NCI-H82 (cell line): ENCODE measurements around the gene SCEL.
A peak's percentile ranks its signal among the peaks of the same experiment; 100 is the strongest.
"Not testable (repeated sequence)": the region's sequence is repeated elsewhere in the genome, so short reads cannot be mapped to it uniquely, and the experiment has no call there.

Experiments used
- DNase-seq: peaks from one replicate; lab custom pipeline; 2025; lab: John Stamatoyannopoulos, UW

SCEL gene, protein sequence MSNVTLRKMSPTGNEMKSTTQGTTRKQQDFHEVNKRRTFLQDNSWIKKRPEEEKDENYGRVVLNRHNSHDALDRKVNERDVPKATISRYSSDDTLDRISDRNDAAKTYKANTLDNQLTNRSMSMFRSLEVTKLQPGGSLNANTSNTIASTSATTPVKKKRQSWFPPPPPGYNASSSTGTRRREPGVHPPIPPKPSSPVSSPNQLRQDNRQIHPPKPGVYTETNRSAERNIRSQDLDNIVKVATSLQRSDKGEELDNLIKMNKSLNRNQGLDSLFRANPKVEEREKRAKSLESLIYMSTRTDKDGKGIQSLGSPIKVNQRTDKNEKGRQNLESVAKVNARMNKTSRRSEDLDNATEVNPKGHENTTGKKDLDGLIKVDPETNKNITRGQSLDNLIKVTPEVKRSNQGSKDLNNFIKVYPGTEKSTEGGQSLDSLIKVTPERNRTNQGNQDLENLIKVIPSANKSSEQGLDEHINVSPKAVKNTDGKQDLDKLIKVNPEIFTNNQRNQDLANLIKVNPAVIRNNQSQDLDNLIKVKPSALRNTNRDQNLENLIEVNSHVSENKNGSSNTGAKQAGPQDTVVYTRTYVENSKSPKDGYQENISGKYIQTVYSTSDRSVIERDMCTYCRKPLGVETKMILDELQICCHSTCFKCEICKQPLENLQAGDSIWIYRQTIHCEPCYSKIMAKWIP

DNA sequence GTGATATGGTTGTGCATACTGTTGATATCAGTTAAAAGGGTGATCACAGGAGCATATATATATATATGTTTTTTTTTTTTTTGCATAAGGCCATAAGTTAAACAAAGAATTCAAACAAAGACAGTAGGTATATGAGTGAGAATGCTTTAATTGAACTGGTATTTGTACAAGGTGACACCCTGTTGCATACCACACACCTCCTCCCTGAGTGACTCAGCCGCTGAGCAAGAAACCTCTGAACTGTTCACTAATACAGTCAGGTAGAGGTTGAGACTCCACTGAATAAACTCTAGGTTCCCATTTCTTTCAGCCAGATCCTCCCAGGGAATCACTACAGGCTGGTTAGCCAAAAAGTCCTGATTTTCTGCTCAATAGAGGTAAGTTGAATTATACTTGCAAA is at the start of gene SCEL:
Gene SCEL (plus strand): TSS at position 259 of the 400 bp plus-strand sequence. CDS start 20,170 bp downstream, outside the sequence.
- no peak for DNase-seq

DNA sequence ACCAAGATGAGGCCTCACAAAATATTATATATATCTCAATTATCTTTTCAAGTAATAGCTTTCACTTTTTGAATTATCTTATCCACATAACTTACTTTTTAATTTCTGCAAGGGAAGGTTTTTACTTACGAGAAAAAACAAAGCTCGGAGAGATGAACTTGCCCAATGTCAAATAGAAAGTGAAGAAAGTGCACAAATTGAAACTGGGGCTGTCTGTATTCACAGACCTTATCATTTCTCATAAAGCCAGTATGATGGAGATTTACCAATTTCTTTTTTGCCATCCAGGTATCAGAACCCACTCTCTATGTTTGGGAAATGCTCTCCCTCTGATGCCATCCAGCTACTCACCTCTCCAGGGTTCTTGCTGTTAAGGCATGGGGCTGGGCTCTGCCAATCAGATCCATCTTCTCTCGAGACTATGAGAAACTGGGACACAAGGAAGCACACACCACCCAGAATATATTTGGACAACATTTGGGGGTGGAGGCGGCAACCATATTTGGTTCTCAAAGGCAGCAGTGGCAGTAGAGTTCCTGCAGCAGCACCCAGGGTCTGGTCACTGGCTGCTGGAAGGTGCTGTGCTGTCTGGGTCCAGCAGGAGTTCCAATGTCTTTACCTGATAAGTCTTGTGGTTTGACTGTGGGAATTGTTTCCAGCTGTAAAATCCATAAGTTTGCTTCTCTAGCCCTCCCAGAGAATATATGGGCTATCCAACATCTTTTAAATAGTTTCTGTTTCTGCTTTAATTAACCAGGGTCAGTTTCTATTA is 45.8 kb upstream of the SCEL start:
- DNase-seq, result no peak

DNA sequence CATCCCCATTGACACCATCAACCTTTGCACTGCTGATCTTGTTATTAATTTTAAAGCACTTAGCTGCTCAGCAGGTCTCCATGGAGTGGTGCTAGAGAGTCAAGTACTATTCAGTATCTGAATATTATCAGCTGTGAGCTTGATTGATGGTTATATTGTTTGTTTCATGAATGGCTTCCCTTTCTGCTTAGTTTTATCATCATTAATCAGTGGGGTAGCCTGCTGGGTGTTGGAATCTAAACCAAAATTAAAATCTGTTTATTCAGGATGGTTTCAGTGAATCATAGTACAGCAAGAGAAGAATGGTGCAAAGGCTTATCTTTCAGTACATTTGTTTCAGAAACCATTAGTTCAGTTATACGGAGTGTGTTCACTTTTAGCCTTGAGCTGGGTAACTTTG is 42.5 kb upstream of the SCEL start:
- peak; percentile 98 for DNase-seq

DNA sequence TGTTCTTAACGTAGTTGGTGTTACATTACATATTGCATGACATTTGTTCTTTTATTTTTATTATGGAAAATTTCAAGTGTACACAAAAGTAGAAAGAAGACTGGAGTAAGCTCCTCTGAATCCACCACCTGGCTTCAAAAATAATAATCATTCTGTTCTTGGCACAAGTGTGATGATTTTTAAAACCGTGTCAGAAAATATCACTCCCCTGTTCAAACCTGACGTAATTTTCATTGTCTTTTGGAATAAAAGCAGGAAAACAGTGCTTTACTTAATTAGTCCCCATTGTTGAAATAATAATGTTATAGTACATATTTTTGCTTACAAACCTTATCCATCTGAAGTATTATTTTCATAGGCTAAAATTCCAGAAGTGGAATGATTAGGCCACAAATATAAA is 41.3 kb upstream of the SCEL start:
- DNase-seq, result no peak

DNA sequence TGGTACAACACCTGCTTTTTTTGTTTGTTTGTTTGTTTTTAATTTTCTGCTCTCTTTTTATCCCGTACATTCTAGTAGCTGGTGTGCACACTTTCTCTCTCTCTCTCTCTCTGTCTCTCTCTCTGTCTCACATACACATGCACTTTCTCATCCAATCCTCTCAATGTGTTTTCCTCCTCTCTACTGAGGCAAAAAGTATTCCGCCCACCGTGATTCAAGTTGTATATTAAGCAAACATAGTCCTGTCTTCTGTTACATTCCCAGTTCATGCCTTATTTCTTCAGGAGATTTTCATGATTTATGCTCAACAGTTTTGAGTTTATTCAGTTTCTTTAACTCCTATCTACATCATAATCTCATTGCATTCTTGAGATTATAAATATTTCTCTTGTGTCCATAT is 38.2 kb upstream of the SCEL start:
- DNase-seq, result no peak

DNA sequence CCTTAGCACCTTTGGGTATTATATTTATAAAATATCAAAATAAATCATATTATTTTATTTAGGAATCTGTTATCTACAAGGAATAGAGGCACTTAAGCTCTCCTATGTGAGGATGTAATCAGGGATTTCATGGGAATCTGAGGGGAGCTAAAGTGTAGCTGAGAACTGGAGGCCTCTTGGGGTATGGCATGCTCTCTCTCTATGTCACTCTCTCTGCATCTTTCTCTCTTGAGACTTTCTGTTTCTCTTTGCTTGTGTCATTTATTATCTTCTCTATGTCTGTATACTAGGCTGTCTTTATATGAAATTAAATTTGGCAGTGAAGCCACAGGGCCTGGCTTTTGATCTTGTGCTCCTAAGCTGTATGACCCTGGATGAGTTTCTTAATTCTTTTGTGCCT is 37.7 kb upstream of the SCEL start:
- no peak for DNase-seq

DNA sequence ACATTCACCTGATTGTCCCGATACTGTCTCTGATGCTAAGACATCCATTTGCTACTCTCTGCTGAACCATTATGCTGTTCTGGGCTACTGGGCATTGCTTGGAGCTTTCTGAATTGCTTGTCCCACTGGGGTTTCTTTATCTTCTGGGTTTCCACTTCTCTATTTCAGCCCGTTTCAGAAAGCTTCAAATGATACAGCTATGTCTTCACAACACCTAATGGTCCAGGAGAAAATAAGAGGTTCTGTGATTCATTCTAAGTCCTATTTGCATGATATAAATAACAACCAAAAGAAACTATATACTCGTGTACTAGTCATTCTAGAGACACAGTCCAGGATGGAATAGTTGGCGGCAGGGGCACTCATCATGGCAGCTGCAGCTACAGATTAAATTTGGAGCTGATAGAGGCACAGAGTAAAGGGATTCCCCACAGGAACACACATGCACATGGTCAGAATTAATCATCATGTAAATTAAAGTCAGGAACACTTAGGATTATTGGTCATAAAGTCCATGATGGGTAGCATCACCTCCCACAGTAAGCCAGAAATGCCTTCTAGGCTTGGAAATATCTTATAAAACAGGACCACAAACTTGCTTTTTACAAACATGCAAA is 33.3 kb upstream of the SCEL start:
- DNase-seq, result peak; percentile 50

DNA sequence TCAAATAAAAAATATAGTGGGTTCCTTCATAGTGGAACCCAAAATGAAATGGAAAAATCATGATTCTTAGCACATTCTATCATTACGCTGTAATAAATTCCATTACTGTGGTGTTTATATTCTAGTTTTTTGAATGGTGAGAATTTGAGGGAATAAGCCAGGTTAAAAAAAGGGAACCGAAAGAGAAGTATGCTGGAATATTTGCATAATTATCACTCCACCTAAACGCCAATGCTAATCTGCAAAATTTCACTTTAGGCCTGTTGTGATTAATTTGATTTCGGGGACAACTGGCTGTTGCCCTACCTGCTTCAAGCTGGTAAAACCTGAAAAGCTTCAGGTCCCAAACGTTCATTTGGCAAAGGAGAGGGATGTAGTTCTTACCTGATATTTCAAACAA is 32.1 kb upstream of the SCEL start:
- DNase-seq, result no peak

DNA sequence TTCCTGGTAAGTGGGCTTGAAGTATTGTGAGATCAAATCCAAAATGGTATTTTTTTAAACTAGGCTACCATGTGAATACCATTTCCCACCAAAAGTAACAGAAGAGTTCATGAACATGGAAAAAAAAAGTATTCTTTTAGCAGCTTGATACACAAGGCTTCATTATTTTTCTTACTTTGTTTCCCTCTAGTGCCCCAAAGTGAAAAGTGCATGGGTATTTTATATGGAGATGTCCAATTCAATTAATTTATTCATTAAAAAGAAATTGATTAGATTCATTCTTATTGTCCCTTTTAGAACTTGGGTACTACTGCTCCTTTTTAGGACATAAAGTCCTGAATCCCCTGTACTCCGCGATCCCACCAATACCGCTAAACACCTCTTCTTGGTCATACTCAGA is 28.6 kb upstream of the SCEL start:
- no peak for DNase-seq

DNA sequence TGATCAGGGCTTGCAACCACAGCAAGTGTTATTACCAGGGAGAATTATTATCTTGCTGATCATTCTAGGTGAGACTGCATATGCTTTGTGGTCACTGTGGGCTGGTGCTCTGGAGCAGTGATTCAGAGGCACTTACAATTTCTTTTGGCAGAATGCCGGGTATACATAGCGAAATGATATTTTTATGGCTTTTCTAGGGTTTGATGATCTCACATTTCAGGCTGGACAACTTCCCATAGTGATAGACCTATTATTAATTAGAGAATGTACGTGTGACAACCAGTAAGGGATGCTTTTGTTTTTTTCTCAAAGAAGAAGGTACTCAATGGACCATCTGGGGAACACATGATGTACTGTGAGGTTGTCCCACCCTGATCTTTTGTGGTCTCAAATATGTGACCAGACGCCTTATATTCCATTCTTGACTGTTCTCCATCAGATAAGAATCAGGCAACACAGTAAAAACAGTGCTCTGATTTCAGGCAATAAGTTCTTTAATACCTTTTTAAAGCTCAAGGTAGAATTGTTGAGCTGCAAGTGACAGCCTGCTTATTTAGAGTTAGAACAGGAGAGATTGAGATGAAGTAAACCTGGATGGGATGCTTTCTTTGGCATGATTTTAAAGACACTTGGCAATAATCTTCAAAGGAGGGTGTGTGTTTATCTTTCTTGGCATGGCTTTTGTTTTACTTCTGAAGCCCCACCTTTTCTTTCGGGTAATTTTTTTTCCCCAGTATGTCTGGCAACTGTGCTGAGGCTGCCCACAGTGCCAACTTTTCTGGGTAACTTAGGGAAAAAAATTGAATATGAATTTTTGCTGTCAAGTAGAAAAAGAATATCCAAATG is 27.4 kb upstream of the SCEL start:
- no peak for DNase-seq

DNA sequence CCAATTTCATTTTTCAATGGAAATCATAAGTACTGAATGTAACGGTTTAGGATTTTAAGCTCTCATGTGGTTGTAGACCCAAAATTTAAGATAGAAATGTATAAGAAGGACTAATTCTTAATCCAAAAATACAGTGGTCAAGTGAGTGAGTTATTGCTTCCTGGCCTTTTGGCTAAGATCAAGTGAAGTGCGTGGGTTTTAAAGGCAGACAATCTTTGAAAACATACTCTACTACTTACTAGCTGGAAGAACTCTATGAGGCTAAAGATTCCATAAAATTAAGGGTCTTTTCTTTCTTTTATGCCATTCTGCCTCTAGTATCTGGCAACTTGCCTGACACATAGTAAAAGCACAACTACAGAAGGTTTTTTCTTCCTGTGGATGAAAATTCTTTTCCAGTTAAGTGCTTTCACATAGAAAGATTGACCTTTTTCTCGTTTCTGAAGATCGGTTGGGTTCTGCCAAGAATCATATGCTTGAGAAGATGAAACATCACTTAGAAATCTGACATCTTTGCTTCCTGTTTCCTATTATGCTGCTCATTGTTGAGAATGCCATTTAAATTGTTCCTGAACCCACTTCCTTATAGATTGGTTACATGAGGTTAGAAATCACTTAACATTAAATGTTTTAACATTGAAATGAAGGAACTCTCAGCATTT is 26.4 kb upstream of the SCEL start:
- DNase-seq, result no peak

DNA sequence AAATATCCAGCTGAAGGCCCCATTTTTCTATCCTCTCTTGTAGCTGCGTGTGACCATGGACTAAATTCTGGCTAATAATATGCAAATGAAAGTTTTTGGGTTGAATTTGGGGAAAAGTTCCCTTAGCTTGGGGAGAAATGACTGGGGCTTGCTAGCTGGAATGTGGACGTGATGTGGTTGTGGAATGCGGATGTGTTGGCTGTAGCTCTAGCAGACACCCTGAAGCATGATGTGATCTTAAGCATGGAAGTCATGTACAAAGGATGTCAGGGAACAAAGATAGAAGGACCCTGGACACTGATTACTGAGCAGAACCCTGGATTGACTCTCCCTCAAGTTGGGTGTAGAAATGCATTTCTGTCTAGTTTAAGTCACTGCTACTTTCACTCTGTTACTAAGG is 25.4 kb upstream of the SCEL start:
- DNase-seq, result no peak

DNA sequence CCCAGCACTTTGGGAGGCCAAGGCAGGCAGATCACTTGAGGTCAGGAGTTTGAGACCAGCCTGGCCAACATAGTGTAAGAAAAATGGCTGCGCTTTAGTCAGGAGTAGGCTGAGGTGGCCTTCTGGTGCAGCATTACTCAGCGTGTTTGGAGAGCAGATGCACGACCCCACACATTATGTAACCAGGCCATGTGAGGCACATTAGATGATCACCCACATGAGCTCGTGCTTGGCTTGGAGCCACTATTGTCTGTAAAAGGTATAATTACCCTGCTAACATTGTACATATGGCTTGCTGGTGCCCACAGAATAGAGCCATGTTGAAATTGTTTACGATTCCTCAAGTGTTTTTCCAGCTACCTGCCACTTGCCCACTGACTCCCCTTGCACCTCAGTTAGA is 24.0 kb upstream of the SCEL start:
- DNase-seq, result peak; percentile 60

DNA sequence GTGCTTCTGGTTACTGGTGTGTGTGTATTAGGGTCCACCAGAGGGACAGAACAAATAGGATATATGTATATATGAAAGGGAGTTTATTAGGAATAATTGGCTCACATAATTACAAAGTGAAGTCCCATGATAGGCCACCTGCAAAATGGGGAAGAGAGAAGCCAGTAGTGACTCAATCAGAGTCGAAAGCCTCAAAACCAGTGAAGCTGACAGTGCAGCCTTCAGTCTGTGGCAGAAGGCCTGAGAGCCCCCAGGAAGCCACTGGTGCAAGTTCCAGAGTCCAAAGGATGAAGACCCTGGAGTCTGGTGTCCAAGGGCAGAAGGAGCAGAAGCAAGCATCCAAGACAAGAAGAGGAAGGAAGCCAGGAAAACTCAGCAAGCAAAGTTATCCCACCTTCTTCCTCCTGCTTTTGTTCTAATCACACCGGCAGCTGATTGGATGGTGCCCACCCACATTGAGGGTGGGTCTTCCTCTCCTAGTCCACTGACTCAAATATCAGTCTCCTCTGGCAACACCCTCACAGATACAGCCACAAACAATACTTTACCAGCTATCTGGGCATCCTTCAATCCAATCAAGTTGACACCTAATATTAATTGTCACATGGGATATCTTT is 21.7 kb upstream of the SCEL start:
- no peak for DNase-seq

DNA sequence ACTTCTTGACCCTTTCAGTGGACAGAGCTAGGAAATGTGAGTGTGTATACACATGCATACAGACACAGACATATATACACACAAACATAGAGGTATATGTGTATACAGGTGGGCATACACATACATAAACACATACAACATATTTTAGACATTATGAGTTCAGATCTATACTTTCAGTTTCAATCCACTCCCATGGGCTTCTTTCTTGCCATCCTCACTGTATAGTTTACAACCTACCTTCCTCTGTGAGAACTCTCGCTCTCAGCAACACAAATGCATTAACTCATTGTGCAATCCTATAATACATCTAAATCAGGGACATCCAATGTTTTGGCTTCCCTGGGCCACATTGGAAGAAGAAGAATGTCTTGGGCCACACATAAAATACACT is 21.2 kb upstream of the SCEL start:
- no peak for DNase-seq

DNA sequence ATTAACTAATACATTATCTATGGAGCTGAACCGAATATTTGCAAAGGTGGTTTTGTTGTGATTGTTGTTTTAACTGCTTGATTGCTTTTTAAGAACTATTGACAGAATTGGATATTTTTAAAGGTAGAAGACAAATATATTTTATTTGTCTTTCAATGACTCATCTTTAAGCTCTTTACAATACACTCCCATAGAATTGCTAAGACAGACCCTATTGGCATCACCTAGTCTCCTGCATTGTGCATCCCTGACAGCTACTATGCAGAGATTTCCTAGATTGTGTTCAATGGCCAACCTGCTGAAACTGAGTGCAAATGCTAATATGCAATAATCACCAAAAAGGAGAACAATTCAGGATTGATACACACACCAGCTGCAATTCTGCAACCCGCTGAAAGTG is 19.7 kb upstream of the SCEL start:
- DNase-seq, result no peak

DNA sequence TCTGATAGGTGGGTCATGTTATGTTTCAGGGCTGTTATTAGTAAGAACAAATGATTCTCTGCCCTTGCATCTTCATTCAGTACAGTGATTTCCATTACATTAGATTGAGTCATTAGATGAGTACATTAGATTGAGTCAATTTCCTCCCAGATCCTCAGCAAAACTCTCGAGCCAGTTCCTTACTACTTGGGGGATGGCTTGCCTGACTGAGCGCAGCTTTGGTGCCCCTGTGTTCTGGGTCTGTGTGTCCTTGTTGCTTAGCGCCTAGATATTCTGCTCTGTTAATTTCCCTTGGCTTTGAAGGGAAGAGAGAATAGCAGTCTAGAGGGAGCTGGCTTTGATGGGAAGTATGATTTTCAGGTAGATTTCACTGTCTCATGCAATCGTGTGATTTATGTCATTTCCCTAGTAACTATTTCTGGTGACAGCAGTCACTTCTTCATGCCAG is 19.1 kb upstream of the SCEL start:
- DNase-seq, result no peak

DNA sequence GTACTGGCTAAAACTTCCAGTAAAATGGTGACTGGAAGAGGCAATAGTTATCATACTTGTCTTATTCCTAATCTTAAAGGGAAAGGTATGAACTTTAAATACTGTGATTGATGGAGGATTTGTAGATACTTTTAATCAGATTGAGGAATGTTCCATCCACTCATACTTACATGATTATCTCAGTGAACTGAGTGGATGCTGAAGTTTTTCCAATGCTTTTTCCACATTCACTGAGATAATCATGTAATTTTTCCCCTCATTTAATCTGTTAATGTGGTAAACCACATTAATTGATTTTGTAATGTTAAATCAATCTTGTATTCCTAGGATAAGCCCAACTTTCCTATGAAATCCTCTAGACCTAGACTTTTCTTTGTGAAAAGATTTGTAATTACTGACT is 17.2 kb upstream of the SCEL start:
- peak; percentile 33 for DNase-seq

DNA sequence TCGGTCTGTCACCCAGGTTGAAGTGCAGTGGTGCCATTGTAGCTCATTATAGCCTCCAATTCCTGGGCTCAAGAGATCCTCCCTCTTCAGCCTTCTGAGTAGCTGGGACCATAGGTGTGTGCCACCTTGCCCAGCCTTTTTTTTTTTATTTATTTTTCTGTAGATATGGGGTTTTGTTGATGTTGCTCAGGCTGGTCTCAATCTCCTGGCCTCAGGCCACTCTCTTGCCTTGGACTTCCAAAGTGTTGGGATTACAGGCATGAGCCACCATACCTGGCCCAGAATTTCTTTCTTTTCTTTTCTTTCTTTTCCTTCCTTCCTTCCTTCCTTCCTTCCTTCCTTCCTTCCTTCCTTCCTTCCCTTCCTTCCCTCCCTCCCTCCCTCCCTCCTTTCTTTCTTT is 16.1 kb upstream of the SCEL start:
- not testable (repeated sequence) for DNase-seq

DNA sequence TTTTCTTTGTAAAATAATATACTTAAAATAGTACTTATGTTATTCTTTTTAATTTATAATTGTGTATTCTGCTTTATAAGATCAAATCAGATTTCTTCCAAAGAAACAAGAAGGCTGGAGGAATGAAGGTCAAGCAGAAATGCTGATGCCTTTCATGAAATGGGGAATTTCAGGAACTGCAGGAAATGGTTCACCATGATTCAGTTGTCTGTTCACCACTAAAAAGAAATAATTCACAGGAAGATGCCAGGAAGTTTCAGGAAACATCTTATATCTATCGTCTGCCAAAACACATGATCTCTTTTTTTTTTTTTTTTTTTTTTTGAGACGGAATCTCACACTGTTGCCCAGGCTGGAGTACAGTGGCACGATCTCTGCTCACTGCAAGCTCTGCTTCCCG is 15.7 kb upstream of the SCEL start:
- no peak for DNase-seq
